Transverse colon (tissue), 4 donors: ENCODE results near the gene MAP4K1.

Experiments used
- CTCF ChIP-seq, 5 experiments: fragments of 200-600 bp in 3 of 5; fragments of 450-650 bp in 2 of 5; sonication (generic) in 3 of 5; IDR thresholded peaks; 1 replicate in 2 of 5; 2 replicates in 3 of 5; pipeline ENCODE4 v1.5.1; 2016 to 2017; ENCODE audit warnings: antibody characterized with exemption in 5 of 5, inconsistent platforms in 3 of 5, mild to moderate bottlenecking in 2 of 5, moderate library complexity in 1 of 5
- POLR2A ChIP-seq: fragments of 450-650 bp; IDR thresholded peaks from one replicate; pipeline ENCODE4 v1.6.1; 2016; ENCODE audit warnings: antibody characterized with exemption, mild to moderate bottlenecking, moderate library complexity
- POLR2AphosphoS5 ChIP-seq, 3 donors: sonication (generic); formaldehyde crosslinking; IDR thresholded peaks; one replicate each; pipeline ENCODE4 v1.6.1; 2016; ENCODE audit warnings: antibody characterized with exemption in 3 of 3

GRCh38 chr19:38580080-38580479, 37.7 kb downstream of the MAP4K1 start:
- TF ChIP-seq CTCF (IDR thresholded peaks at IDR 0.05) (no peak), POLR2A (no peak), POLR2AphosphoS5 (IDR thresholded peaks at IDR 0.05) (no peak)
